Uterus (tissue), 2 donors: Measurements from ENCODE around the gene CHN2.

Experiments used
- CTCF ChIP-seq, 4 experiments: fragments of 200-600 bp in 2 of 4; fragments of 450-650 bp in 2 of 4; sonication (generic) in 2 of 4; IDR thresholded peaks; one replicate each; pipeline ENCODE4 v1.5.1; 2016 to 2019; ENCODE audit warnings: antibody characterized with exemption in 4 of 4, mild to moderate bottlenecking in 2 of 4, moderate library complexity in 1 of 4
- POLR2A ChIP-seq, 2 donors: fragments of 450-650 bp; IDR thresholded peaks; one replicate each; pipeline ENCODE4 v1.6.1; 2016; ENCODE audit warnings: antibody characterized with exemption in 2 of 2, mild to moderate bottlenecking in 1 of 2, moderate library complexity in 1 of 2

DNA sequence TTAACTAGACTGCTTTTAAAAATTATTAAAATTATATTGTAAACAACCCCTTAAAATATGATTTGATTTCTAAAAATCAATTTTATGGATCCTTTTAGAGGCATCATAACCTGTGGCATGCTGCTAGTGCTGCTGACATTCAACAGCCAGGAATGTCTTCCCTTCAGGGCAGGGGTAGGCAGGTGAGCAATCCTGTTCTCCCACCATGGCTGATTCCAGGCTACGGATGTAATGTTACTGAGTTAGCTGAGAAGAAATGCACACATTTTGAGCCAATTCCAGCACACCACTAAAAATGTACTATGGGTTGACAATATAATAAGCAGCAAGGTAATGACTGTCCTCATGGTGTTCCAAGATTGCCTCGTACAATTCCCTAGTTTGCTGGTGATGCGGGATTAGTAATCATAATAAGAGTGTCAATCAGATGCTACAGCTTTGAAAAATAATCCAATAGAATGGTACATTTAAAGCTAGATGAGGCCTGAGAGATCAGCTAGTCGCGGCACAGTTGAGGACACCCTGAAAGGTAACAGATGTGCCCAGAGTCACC is 260.4 kb downstream of the CHN2 start:
- TF ChIP-seq CTCF (IDR thresholded peaks at IDR 0.05): no peak
- TF ChIP-seq POLR2A (IDR thresholded peaks at IDR 0.05): no peak
